Measurements from ENCODE around the gene ANO2.

ANO2 gene

GRCh38 chr12:5941907-5942306, 3.2 kb downstream of the ANO2 start:
- Histone ChIP-seq H3K36me3 (ENCODE audit: insufficient read depth, low read length) (no peaks in the 10 kb centered on the region), H3K4me3 (ENCODE audit: low read length) (no peak overlapping the region), H3K9ac (ENCODE audit: low read depth, low read length) (no peak overlapping the region), H3K27me3 (ENCODE audit: insufficient read depth, low read length) (peaks cover 25% of the 10 kb centered on the region), H3K4me1 (ENCODE audit: insufficient read depth, low read length) (peaks cover 9% of the 10 kb centered on the region), H3K27ac (ENCODE audit: low read depth, low read length) (no peak overlapping the region), H3K9me3 (ENCODE audit: insufficient read depth, low read depth, low read length) (no peaks in the 10 kb centered on the region)
- WGBS = 87% methylated on average over 3 of the region's 3 CpGs

- Histone ChIP-seq H3K27me3 (ENCODE audit: insufficient read depth, low read length) (no peaks in the 10 kb centered on the region), H3K27ac (ENCODE audit: low read depth, low read length) (no peak overlapping the region), H3K36me3 (ENCODE audit: insufficient read depth, low read length) (no peaks in the 10 kb centered on the region), H3K4me1 (ENCODE audit: insufficient read depth, low read length) (peaks cover 7% of the 10 kb centered on the region; the same call in 1 of the 2 replicates), H3K9me3 (ENCODE audit: insufficient read depth, low read depth, low read length) (no peaks in the 10 kb centered on the region), H3K9ac (ENCODE audit: low read depth, low read length) (no peak overlapping the region), H3K4me3 (ENCODE audit: low read length) (no peak overlapping the region)
- 94% methylated on average over 4 of the region's 4 CpGs for WGBS
Measured at GRCh38 chr12:5927732-5928516, 17.1 kb downstream of the ANO2 start.

DNA sequence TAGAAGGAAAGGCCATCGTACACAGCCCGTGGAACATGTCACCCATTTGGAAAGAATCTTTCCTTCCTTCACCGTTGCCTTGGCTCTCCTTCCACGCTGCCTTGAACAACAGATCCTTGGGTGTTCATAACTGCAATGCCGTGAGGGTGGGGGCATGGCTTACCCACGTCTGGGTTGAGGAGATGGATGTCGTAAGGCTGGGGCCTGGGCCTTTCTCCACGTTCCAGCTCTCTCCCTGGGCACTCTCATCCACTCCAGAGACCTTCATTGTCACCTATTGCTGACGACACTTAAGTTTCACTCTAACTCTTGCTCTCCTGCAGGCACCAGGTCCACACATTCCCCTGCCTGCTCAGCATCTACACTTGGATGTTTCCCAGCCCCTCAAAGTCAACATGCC, 19.4 kb downstream of the ANO2 start:
- Histone ChIP-seq H3K4me1 (ENCODE audit: insufficient read depth, low read length) (peaks cover 10% of the 10 kb centered on the region; the same call in 1 of the 2 replicates), H3K27me3 (ENCODE audit: insufficient read depth, low read length) (no peaks in the 10 kb centered on the region), H3K4me3 (ENCODE audit: low read length) (no peak overlapping the region), H3K9ac (ENCODE audit: low read depth, low read length) (no peak overlapping the region), H3K36me3 (ENCODE audit: insufficient read depth, low read length) (no peaks in the 10 kb centered on the region), H3K27ac (ENCODE audit: low read depth, low read length) (no peak overlapping the region), H3K9me3 (ENCODE audit: insufficient read depth, low read depth, low read length) (no peaks in the 10 kb centered on the region)
- WGBS = 95% methylated on average over 9 of the region's 9 CpGs

DNA sequence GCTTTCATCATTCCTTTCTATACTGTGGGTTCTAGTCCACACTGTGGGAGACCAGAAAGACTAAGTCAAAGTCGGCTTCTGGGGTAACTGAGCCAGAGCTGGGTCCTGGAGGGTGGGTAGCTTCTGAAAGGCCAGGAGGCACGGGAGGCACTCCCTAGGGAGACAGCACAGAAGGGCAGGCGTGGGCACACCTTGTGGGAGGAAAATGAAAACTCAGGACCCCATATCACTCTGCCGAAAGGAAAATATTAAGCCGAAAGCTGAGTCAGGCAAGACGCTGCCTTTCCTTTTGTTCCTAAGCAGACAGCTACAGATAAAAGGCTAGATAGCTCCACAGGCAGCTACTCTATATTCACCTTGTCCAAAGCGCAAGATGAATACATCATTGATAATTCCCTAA, 20.7 kb downstream of the ANO2 start:
- H3K9me3 ChIP-seq (ENCODE audit: insufficient read depth, low read depth, low read length) = no peaks in the 10 kb centered on the region
- no peak overlapping the region for H3K4me3 ChIP-seq (ENCODE audit: low read length)
- no peak overlapping the region for H3K9ac ChIP-seq (ENCODE audit: low read depth, low read length)
- H3K4me1 ChIP-seq (ENCODE audit: insufficient read depth, low read length) = peaks cover 10% of the 10 kb centered on the region; the same call in 1 of the 2 replicates
- 82% methylated on average over 7 of the region's 7 CpGs for WGBS
- no peaks in the 10 kb centered on the region for H3K27me3 ChIP-seq (ENCODE audit: insufficient read depth, low read length)
- H3K36me3 ChIP-seq (ENCODE audit: insufficient read depth, low read length) = no peaks in the 10 kb centered on the region
- H3K27ac ChIP-seq (ENCODE audit: low read depth, low read length) = no peak overlapping the region

DNA sequence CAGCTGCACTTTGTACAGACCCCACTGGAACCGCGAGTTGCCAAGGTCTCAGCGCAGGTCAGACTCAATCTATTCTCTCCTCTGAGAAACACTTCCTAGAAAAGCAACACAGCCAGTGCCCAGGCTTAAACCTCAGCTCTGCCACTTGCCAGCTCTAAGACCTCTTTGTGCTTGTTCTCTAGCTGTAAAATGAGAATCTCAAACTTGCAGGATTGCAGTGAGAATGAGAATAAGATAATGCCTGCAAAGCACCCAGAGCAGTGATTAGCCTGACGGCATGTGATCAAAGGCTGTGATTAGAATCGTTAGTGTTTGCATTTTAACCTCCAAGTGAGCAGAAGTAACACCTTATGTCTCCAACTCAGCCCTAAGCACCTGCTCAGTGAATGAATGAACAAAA, 21.3 kb downstream of the ANO2 start:
- H3K36me3 ChIP-seq (ENCODE audit: insufficient read depth, low read length) = no peaks in the 10 kb centered on the region
- H3K27me3 ChIP-seq (ENCODE audit: insufficient read depth, low read length) = no peaks in the 10 kb centered on the region
- no peak overlapping the region for H3K27ac ChIP-seq (ENCODE audit: low read depth, low read length)
- 78% methylated on average over 5 of the region's 5 CpGs for WGBS
- peaks cover 10% of the 10 kb centered on the region; the same call in 1 of the 2 replicates for H3K4me1 ChIP-seq (ENCODE audit: insufficient read depth, low read length)
- H3K9me3 ChIP-seq (ENCODE audit: insufficient read depth, low read depth, low read length) = no peaks in the 10 kb centered on the region
- no peak overlapping the region for H3K4me3 ChIP-seq (ENCODE audit: low read length)
- no peak overlapping the region for H3K9ac ChIP-seq (ENCODE audit: low read depth, low read length)

DNA sequence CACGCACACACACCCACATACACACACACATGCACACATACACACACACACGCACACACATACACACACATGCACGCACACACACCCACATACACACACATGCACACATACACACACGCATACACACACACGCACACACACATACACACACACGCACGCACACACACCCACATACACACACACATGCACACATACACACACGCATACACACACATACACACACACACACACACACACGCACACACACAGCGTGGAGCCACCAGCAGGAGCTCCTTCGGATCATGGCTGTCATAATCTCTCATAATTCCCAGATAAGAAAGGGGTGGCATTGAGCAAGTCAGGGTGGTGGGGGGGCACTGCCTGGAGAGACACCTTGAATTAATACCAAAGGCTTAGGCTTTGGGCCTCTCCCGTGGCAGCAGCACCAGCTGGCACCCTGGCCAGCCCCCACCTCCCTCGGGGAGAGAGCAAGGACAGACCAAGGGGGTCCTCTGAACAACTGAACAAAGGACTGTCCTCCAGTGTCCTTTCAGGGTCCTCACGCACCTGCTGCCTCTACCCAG, 21.9 kb downstream of the ANO2 start:
- no peaks in the 10 kb centered on the region for H3K27me3 ChIP-seq (ENCODE audit: insufficient read depth, low read length)
- no peaks in the 10 kb centered on the region for H3K9me3 ChIP-seq (ENCODE audit: insufficient read depth, low read depth, low read length)
- no peak overlapping the region for H3K27ac ChIP-seq (ENCODE audit: low read depth, low read length)
- H3K36me3 ChIP-seq (ENCODE audit: insufficient read depth, low read length) = no peaks in the 10 kb centered on the region
- 64% methylated on average over 13 of the region's 14 CpGs for WGBS
- H3K9ac ChIP-seq (ENCODE audit: low read depth, low read length) = no peak overlapping the region
- H3K4me3 ChIP-seq (ENCODE audit: low read length) = no peak overlapping the region
- peaks cover 10% of the 10 kb centered on the region; the same call in 1 of the 2 replicates for H3K4me1 ChIP-seq (ENCODE audit: insufficient read depth, low read length)

GRCh38 chr12:5921966-5922899, 22.8 kb downstream of the ANO2 start:
- 83% methylated on average over 15 of the region's 15 CpGs for WGBS
- no peak overlapping the region for H3K9ac ChIP-seq (ENCODE audit: low read depth, low read length)

GRCh38 chr12:5921027-5921909, 23.8 kb downstream of the ANO2 start:
- no peaks in the 10 kb centered on the region for H3K9me3 ChIP-seq (ENCODE audit: insufficient read depth, low read depth, low read length)
- no peaks in the 10 kb centered on the region for H3K36me3 ChIP-seq (ENCODE audit: insufficient read depth, low read length)
- H3K4me3 ChIP-seq (ENCODE audit: low read length) = no peak overlapping the region
- no peak overlapping the region for H3K9ac ChIP-seq (ENCODE audit: low read depth, low read length)
- H3K4me1 ChIP-seq (ENCODE audit: insufficient read depth, low read length) = peaks cover 10% of the 10 kb centered on the region; the same call in 1 of the 2 replicates
- 95% methylated on average over 25 of the region's 25 CpGs for WGBS
- no peak overlapping the region for H3K27ac ChIP-seq (ENCODE audit: low read depth, low read length)
- H3K27me3 ChIP-seq (ENCODE audit: insufficient read depth, low read length) = no peaks in the 10 kb centered on the region

More at GRCh38 chr12:5921966-5922899, 22.8 kb downstream of the ANO2 start:
- Histone ChIP-seq H3K27ac (ENCODE audit: low read depth, low read length) (no peak overlapping the region), H3K27me3 (ENCODE audit: insufficient read depth, low read length) (no peaks in the 10 kb centered on the region), H3K9me3 (ENCODE audit: insufficient read depth, low read depth, low read length) (no peaks in the 10 kb centered on the region), H3K4me3 (ENCODE audit: low read length) (no peak overlapping the region), H3K36me3 (ENCODE audit: insufficient read depth, low read length) (no peaks in the 10 kb centered on the region), H3K4me1 (ENCODE audit: insufficient read depth, low read length) (peaks cover 10% of the 10 kb centered on the region; the same call in 1 of the 2 replicates)

- Histone ChIP-seq H3K36me3 (ENCODE audit: insufficient read depth, low read length) (no peaks in the 10 kb centered on the region), H3K9me3 (ENCODE audit: insufficient read depth, low read depth, low read length) (no peaks in the 10 kb centered on the region), H3K27ac (ENCODE audit: low read depth, low read length) (no peak overlapping the region), H3K4me3 (ENCODE audit: low read length) (no peak overlapping the region), H3K4me1 (ENCODE audit: insufficient read depth, low read length) (no peaks in the 10 kb centered on the region), H3K27me3 (ENCODE audit: insufficient read depth, low read length) (no peaks in the 10 kb centered on the region), H3K9ac (ENCODE audit: low read depth, low read length) (no peak overlapping the region)
- WGBS = 93% methylated on average over 8 of the region's 9 CpGs
Measured at GRCh38 chr12:5916785-5917290, 28.2 kb downstream of the ANO2 start.

DNA sequence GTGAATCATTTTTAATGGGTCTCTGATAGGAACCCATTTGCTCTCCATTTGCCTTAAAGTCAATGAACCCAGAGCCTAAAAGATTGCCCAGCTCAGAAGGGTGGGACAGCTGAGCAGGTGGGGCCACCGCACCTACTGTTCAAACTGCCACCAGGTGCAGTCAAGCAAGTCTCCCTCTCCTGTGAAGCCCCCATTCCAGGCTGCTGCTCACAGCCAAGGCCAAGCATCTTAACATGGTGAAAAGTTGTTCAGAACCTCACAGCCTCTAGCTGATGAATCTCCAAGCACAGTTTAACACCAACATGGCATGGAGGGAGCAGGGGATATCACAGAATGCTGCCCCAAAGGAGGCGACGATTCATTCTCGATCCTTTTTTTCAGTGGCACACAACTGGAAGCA, 29.5 kb downstream of the ANO2 start:
- H3K4me1 ChIP-seq (ENCODE audit: insufficient read depth, low read length) = no peaks in the 10 kb centered on the region
- H3K27me3 ChIP-seq (ENCODE audit: insufficient read depth, low read length) = no peaks in the 10 kb centered on the region
- H3K27ac ChIP-seq (ENCODE audit: low read depth, low read length) = no peak overlapping the region
- no peak overlapping the region for H3K4me3 ChIP-seq (ENCODE audit: low read length)
- 93% methylated on average over 4 of the region's 4 CpGs for WGBS
- H3K9ac ChIP-seq (ENCODE audit: low read depth, low read length) = no peak overlapping the region
- no peaks in the 10 kb centered on the region for H3K36me3 ChIP-seq (ENCODE audit: insufficient read depth, low read length)
- no peaks in the 10 kb centered on the region for H3K9me3 ChIP-seq (ENCODE audit: insufficient read depth, low read depth, low read length)

Data from HUES64 (cell line).